ENCODE data around the gene LSM4. TPM values are rescaled to one million over a fixed set of nuclear protein-coding genes. Genes with fewer than 3 reads are reported as not detected.
"Not testable (repeated sequence)": the region's sequence is repeated elsewhere in the genome, so short reads cannot be mapped to it uniquely, and the experiment has no call there.

LSM4 gene
- total RNA-seq, 2 donors from 2014 or later = 153 to 223 TPM

GRCh38 chr19:18349524-18350128 is 26.8 kb upstream of the LSM4 start:
- Mint-ChIP-seq H3K4me3 (no peak overlapping the region), H3K27ac (no peak overlapping the region), H3K4me1 (ENCODE audit: low read depth in 2 of 2) (peaks cover 8 to 23% of the 10 kb centered on the region in 2 donors), H3K27me3 (no peaks in the 10 kb centered on the region), H3K9me3 (no peaks in the 10 kb centered on the region), H3K36me3 (no peaks in the 10 kb centered on the region)
- ATAC-seq (peak in 1 of 2 donors; percentile 65), DNase-seq (ENCODE audit: low spot score) (no peak)

GRCh38 chr19:18348818-18349339 is 26.0 kb upstream of the LSM4 start:
- not testable (repeated sequence) for DNase-seq (ENCODE audit: low spot score); H3K4me3 Mint-ChIP-seq; H3K27ac Mint-ChIP-seq; H3K36me3 Mint-ChIP-seq; H3K9me3 Mint-ChIP-seq; ATAC-seq; H3K27me3 Mint-ChIP-seq
- peaks cover 8 to 23% of the 10 kb centered on the region in 2 donors for H3K4me1 Mint-ChIP-seq (ENCODE audit: low read depth in 2 of 2)

GRCh38 chr19:18348171-18348570 is 25.3 kb upstream of the LSM4 start:
- H3K27me3 Mint-ChIP-seq = no peaks in the 10 kb centered on the region
- H3K9me3 Mint-ChIP-seq = no peaks in the 10 kb centered on the region
- DNase-seq (ENCODE audit: low spot score) = no peak
- no peaks in the 10 kb centered on the region for H3K36me3 Mint-ChIP-seq
- H3K4me3 Mint-ChIP-seq = no peak overlapping the region
- ATAC-seq = no peak
- peaks cover 8 to 19% of the 10 kb centered on the region in 2 donors for H3K4me1 Mint-ChIP-seq (ENCODE audit: low read depth in 2 of 2)
- no peak overlapping the region for H3K27ac Mint-ChIP-seq

GRCh38 chr19:18346091-18346490 is 23.2 kb upstream of the LSM4 start:
- peaks cover 13 to 28% of the 10 kb centered on the region in 2 donors for H3K4me1 Mint-ChIP-seq (ENCODE audit: low read depth in 2 of 2)
- no peak overlapping the region for H3K27ac Mint-ChIP-seq
- H3K4me3 Mint-ChIP-seq = peak overlapping the region; percentile 20
- no peaks in the 10 kb centered on the region for H3K27me3 Mint-ChIP-seq
- ATAC-seq (no peak), DNase-seq (ENCODE audit: low spot score) (no peak)
- no peaks in the 10 kb centered on the region for H3K9me3 Mint-ChIP-seq
- no peaks in the 10 kb centered on the region for H3K36me3 Mint-ChIP-seq

- Mint-ChIP-seq H3K27me3 (no peaks in the 10 kb centered on the region), H3K9me3 (no peaks in the 10 kb centered on the region), H3K4me1 (ENCODE audit: low read depth in 2 of 2) (peaks cover 13 to 25% of the 10 kb centered on the region in 2 donors), H3K36me3 (no peaks in the 10 kb centered on the region), H3K4me3 (no peak overlapping the region), H3K27ac (no peak overlapping the region)
- ATAC-seq = no peak
- DNase-seq (ENCODE audit: low spot score) = no peak
Measured at GRCh38 chr19:18345296-18345695, 22.4 kb upstream of the LSM4 start.

GRCh38 chr19:18344582-18344950 is 21.7 kb upstream of the LSM4 start:
- no peaks in the 10 kb centered on the region for H3K9me3 Mint-ChIP-seq
- H3K36me3 Mint-ChIP-seq = no peaks in the 10 kb centered on the region
- DNase-seq (ENCODE audit: low spot score) (no peak), ATAC-seq (no peak)
- no peak overlapping the region for H3K27ac Mint-ChIP-seq
- H3K4me3 Mint-ChIP-seq = no peak overlapping the region
- no peaks in the 10 kb centered on the region for H3K27me3 Mint-ChIP-seq
- H3K4me1 Mint-ChIP-seq (ENCODE audit: low read depth in 2 of 2) = peaks cover 17 to 26% of the 10 kb centered on the region in 2 donors

GRCh38 chr19:18342090-18342632 is 19.3 kb upstream of the LSM4 start:
- peak overlapping the region; percentile 94 for H3K4me3 Mint-ChIP-seq
- no peaks in the 10 kb centered on the region for H3K9me3 Mint-ChIP-seq
- ATAC-seq (no peak), DNase-seq (ENCODE audit: low spot score) (no peak)
- H3K36me3 Mint-ChIP-seq = no peaks in the 10 kb centered on the region
- H3K27ac Mint-ChIP-seq = peak overlapping the region in 1 of 2 donors; percentile 75
- H3K27me3 Mint-ChIP-seq = no peaks in the 10 kb centered on the region
- peaks cover 19 to 20% of the 10 kb centered on the region in 2 donors for H3K4me1 Mint-ChIP-seq (ENCODE audit: low read depth in 2 of 2)

- H3K36me3 Mint-ChIP-seq = no peaks in the 10 kb centered on the region
- ATAC-seq (peak; percentile 80 to 86), DNase-seq (ENCODE audit: low spot score) (peak; percentile 79)
- no peaks in the 10 kb centered on the region for H3K27me3 Mint-ChIP-seq
- peak overlapping the region; percentile 59 to 75 for H3K27ac Mint-ChIP-seq
- no peaks in the 10 kb centered on the region for H3K9me3 Mint-ChIP-seq
- peak overlapping the region; percentile 94 for H3K4me3 Mint-ChIP-seq
- H3K4me1 Mint-ChIP-seq (ENCODE audit: low read depth in 2 of 2) = peaks cover 15 to 17% of the 10 kb centered on the region in 2 donors
Measured at GRCh38 chr19:18340990-18341868, 18.4 kb upstream of the LSM4 start.

- no peaks in the 10 kb centered on the region for H3K9me3 Mint-ChIP-seq
- H3K27ac Mint-ChIP-seq = peak within 1 kb of the TSS; percentile 69 to 75
- ATAC-seq = peak; percentile 82 to 91
- no peaks in the 10 kb centered on the region for H3K36me3 Mint-ChIP-seq
- H3K4me3 Mint-ChIP-seq = peak within 1 kb of the TSS; percentile 94
- peaks cover 11 to 13% of the 10 kb centered on the region in 2 donors for H3K4me1 Mint-ChIP-seq (ENCODE audit: low read depth in 2 of 2)
- H3K27me3 Mint-ChIP-seq = no peaks in the 10 kb centered on the region
- peak; percentile 86 for DNase-seq (ENCODE audit: low spot score)
Measured at GRCh38 chr19:18340190-18340989, 17.5 kb upstream of the LSM4 start, which contains the start of gene PGPEP1. Gene PGPEP1, plus strand, starts transcription at chr19:18340598. Its CDS starts 84 bp downstream, at chr19:18340682.

- H3K27ac Mint-ChIP-seq = peak overlapping the region; percentile 69 to 75
- no peaks in the 10 kb centered on the region for H3K27me3 Mint-ChIP-seq
- DNase-seq (ENCODE audit: low spot score) (no peak), ATAC-seq (no peak)
- H3K4me3 Mint-ChIP-seq = peak overlapping the region; percentile 94
- H3K36me3 Mint-ChIP-seq = no peaks in the 10 kb centered on the region
- no peaks in the 10 kb centered on the region for H3K9me3 Mint-ChIP-seq
- peaks cover 11 to 13% of the 10 kb centered on the region in 2 donors for H3K4me1 Mint-ChIP-seq (ENCODE audit: low read depth in 2 of 2)
Measured at GRCh38 chr19:18339723-18340122, 16.8 kb upstream of the LSM4 start.

- no peak for DNase-seq (ENCODE audit: low spot score)
- H3K27me3 Mint-ChIP-seq = no peaks in the 10 kb centered on the region
- H3K27ac Mint-ChIP-seq = no peak overlapping the region
- H3K4me1 Mint-ChIP-seq (ENCODE audit: low read depth in 2 of 2) = peaks cover 11 to 13% of the 10 kb centered on the region in 2 donors
- no peaks in the 10 kb centered on the region for H3K9me3 Mint-ChIP-seq
- H3K4me3 Mint-ChIP-seq = peak overlapping the region; percentile 52
- no peaks in the 10 kb centered on the region for H3K36me3 Mint-ChIP-seq
- ATAC-seq = no peak
Measured at GRCh38 chr19:18338541-18338940, 15.7 kb upstream of the LSM4 start.

GRCh38 chr19:18336121-18336520 is 13.2 kb upstream of the LSM4 start:
- DNase-seq (ENCODE audit: low spot score) = no peak
- no peaks in the 10 kb centered on the region for H3K9me3 Mint-ChIP-seq
- no peaks in the 10 kb centered on the region for H3K36me3 Mint-ChIP-seq
- H3K4me1 Mint-ChIP-seq (ENCODE audit: low read depth in 2 of 2) = peaks cover 4 to 6% of the 10 kb centered on the region in 2 donors
- ATAC-seq = no peak
- H3K27ac Mint-ChIP-seq = no peak overlapping the region
- no peaks in the 10 kb centered on the region for H3K27me3 Mint-ChIP-seq
- H3K4me3 Mint-ChIP-seq = no peak overlapping the region

- H3K27ac Mint-ChIP-seq = no peak overlapping the region
- DNase-seq (ENCODE audit: low spot score) (no peak), ATAC-seq (no peak)
- H3K9me3 Mint-ChIP-seq = no peaks in the 10 kb centered on the region
- no peaks in the 10 kb centered on the region for H3K36me3 Mint-ChIP-seq
- no peaks in the 10 kb centered on the region for H3K27me3 Mint-ChIP-seq
- H3K4me3 Mint-ChIP-seq = no peak overlapping the region
- peaks cover 3 to 4% of the 10 kb centered on the region in 2 donors for H3K4me1 Mint-ChIP-seq (ENCODE audit: low read depth in 2 of 2)
Measured at GRCh38 chr19:18333680-18334079, 10.8 kb upstream of the LSM4 start.
